Sigmoid colon (tissue), 7 donors: ENCODE data around the gene PLCL1. TPM values are rescaled to one million over a fixed set of nuclear protein-coding genes. Genes with fewer than 3 reads are reported as not detected.

Source experiments
- DNase-seq: peaks from one replicate; pipeline ENCODE4 v3.0.0-alpha.2; 2019
- H3K27ac ChIP-seq, 4 donors: fragments of 200-600 bp; sonication (generic); one replicate each; pipeline ENCODE4 v1.5.1; 2016 to 2019; ENCODE audit warnings: mild to moderate bottlenecking in 1 of 4
- H3K27me3 ChIP-seq, 3 donors: fragments of 200-600 bp; sonication (generic); one replicate each; pipeline ENCODE4 v1.5.1; 2019; ENCODE audit warnings: mild to moderate bottlenecking in 1 of 3
- H3K36me3 ChIP-seq, 4 donors: fragments of 200-600 bp; sonication (generic); one replicate each; pipeline ENCODE4 v1.5.1; 2016 to 2019
- H3K4me1 ChIP-seq, 4 donors: fragments of 200-600 bp; sonication (generic); one replicate each; pipeline ENCODE4 v1.5.1; 2017 to 2019
- H3K4me3 ChIP-seq, 4 donors: fragments of 200-600 bp; sonication (generic); one replicate each; pipeline ENCODE4 v1.5.1; 2017 to 2019; ENCODE audit warnings: mild to moderate bottlenecking in 2 of 4, moderate library complexity in 1 of 4
- H3K9me3 ChIP-seq, 4 donors: fragments of 200-600 bp in 3 of 4; sonication (generic) in 3 of 4; one replicate each; pipeline versions ENCODE4 v1.5.1 to v1.6.1; 2013 to 2019
- EP300 ChIP-seq, 4 donors: sonication (generic); formaldehyde crosslinking; IDR thresholded peaks; one replicate each; pipeline ENCODE4 v1.6.1; 2017; ENCODE audit warnings: antibody characterized with exemption in 4 of 4
- POLR2A ChIP-seq, 2 donors: fragments of 450-650 bp; IDR thresholded peaks; one replicate each; pipeline ENCODE4 v1.6.1; 2016; ENCODE audit warnings: antibody characterized with exemption in 2 of 2, mild to moderate bottlenecking in 2 of 2, moderate library complexity in 2 of 2
- POLR2AphosphoS5 ChIP-seq, 4 donors: sonication (generic); formaldehyde crosslinking; IDR thresholded peaks; one replicate each; pipeline ENCODE4 v1.6.1; 2017; ENCODE audit warnings: antibody characterized with exemption in 4 of 4
- WGBS, 2 donors: extraction: QIAGEN DNeasy Blood & Tissue Kit; methylation state at CpG; one replicate each; pipeline ENCODE4 v1.1.7; 2013; 5-methylcytosine and 5-hydroxymethylcytosine counted together
- intact Hi-C: fragments of 100-400 bp; cut with DNase I; formaldehyde crosslinking; loops from one replicate; pipeline ENCODE4 v1.15.1; 2023
- polyA plus RNA-seq, 3 donors: library from polyadenylated mRNA; stranded (reverse); fragments of 200-250 nt; gene quantifications; one replicate each; pipeline ENCODE4 v1.2.3, GENCODE V29; 2013
- total RNA-seq, 4 donors: library from RNA; depleted of rRNA; stranded (reverse); fragments of >200 nt; gene quantifications; one replicate each; pipeline ENCODE4 v1.1.0, GENCODE V29; 2016
- TF ChIP-seq, protein P1 (sequence below), 4 experiments: fragments of 450-650 bp in 3 of 4; fragments of 200-600 bp in 1 of 4; IDR thresholded peaks; one replicate each; pipeline ENCODE4 v1.5.1; 2016 to 2019; ENCODE audit warnings: antibody characterized with exemption in 4 of 4, mild to moderate bottlenecking in 3 of 4, moderate library complexity in 2 of 4
- donor health status: healthy with polysubstance abuse.
- donor health status: Bipolar disorder and iron deficiency.
- donor health status: healthy.

Gene PLCL1
- total and polyA plus RNA-seq, 7 donors: 0.69 to 20.0 (median 13.6) TPM

DNA sequence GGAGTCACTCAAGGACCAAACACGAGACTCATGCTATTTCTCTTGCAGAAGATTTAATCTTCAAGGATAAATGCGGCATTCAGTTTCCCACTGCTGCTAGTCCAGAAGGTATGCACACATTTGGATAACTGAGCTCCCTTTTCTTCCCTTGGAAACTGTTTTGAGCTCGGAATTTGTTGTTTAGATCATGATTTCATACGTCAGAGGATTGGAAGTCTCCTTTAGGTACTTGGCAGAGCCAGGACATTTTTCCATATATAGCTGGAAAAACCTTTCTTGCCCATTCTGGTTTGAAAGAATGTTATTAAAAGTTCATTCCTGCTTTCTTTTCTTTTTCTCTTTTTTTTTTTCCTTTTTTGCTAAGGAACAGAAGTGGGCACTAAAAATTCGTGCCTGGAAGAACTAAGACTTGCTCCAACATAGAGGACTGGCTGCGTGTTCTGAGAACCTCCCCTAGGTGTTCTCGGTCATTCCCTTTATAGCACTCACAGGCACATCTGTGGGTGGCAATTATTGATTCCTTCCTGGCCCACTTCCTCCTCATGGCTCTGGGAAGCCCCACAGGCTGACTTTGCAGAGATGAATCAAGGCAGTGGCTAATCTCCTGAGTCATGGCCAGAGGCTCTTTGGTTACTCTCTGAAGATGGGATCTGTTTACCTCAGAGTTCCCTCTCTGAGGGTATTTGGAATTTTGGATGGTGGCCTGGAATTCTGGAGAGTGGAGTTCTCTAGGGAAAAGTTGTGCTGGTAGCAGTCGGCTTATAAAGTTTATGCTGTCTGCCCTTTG lies 104.8 kb downstream of the PLCL1 start:
- Histone ChIP-seq H3K4me3 (no peak overlapping the region), H3K4me1 (peaks cover 0 to 22% (median 16%) of the 10 kb centered on the region in 4 donors), H3K27me3 (no peaks in the 10 kb centered on the region), H3K9me3 (no peaks in the 10 kb centered on the region), H3K36me3 (no peaks in the 10 kb centered on the region), H3K27ac (peak overlapping the region in 1 of 4 donors; percentile 51)
- TF ChIP-seq, protein P1, sequence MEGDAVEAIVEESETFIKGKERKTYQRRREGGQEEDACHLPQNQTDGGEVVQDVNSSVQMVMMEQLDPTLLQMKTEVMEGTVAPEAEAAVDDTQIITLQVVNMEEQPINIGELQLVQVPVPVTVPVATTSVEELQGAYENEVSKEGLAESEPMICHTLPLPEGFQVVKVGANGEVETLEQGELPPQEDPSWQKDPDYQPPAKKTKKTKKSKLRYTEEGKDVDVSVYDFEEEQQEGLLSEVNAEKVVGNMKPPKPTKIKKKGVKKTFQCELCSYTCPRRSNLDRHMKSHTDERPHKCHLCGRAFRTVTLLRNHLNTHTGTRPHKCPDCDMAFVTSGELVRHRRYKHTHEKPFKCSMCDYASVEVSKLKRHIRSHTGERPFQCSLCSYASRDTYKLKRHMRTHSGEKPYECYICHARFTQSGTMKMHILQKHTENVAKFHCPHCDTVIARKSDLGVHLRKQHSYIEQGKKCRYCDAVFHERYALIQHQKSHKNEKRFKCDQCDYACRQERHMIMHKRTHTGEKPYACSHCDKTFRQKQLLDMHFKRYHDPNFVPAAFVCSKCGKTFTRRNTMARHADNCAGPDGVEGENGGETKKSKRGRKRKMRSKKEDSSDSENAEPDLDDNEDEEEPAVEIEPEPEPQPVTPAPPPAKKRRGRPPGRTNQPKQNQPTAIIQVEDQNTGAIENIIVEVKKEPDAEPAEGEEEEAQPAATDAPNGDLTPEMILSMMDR (IDR thresholded peaks at IDR 0.05): no peak
- TF ChIP-seq POLR2AphosphoS5 (IDR thresholded peaks at IDR 0.05): no peak
- TF ChIP-seq EP300 (IDR thresholded peaks at IDR 0.05): no peak
- TF ChIP-seq POLR2A (IDR thresholded peaks at IDR 0.05): no peak
- DNase-seq: no peak
- intact Hi-C loops: no loop called here
- WGBS, 2 donors: 70 to 73% methylated on average over 8 of the region's 8 CpGs

DNA sequence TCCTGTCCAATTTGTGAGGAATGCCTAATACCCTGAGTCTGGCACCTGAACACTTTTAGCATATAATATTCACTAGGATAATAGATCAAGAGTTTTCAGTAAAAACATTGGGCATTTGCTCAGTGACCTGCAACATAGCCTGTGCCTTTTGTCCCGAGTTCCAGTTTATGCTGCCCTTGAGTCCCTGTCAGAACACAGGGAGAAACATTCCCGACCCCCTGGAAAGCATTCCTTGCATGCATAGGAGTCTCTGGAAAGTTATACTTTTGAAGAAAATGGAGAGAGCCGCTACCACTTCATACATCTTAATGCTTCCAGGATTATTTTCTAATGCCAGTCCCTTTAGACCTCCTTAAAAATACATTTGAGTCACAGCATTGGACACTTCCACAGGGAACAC lies 107.3 kb downstream of the PLCL1 start:
- H3K4me1 ChIP-seq: peaks cover 0 to 30% (median 20%) of the 10 kb centered on the region in 4 donors
- H3K4me3 ChIP-seq: no peak overlapping the region
- intact Hi-C loops: no loop called here
- H3K27ac ChIP-seq: no peak overlapping the region
- H3K9me3 ChIP-seq: no peaks in the 10 kb centered on the region
- TF ChIP-seq, protein P1 (IDR thresholded peaks at IDR 0.05): no peak
- TF ChIP-seq EP300 (IDR thresholded peaks at IDR 0.05) (no peak), POLR2AphosphoS5 (IDR thresholded peaks at IDR 0.05) (no peak), POLR2A (IDR thresholded peaks at IDR 0.05) (no peak)
- no peak for DNase-seq
- 66 to 78% methylated on average over 3 of the region's 3 CpGs for WGBS, 2 donors
- no peaks in the 10 kb centered on the region for H3K27me3 ChIP-seq
- H3K36me3 ChIP-seq: no peaks in the 10 kb centered on the region

DNA sequence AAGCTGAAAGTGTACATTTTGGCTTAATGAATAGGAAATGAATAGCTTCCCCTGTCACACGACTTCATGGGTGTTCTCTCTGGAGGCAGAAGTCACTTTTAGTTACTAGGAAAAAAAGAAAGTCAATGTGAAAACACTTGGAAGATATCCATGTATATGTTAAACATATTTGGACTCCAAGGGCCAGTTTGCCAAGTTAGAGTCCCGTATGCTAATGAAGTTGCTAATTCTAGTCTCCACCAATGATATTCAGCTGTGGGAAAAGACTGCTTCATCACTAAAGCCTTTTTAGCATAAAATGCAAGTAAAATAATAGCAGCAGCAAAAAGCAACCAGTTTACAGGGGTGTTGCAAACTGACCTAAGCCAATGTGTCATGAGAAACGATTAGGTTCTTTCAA lies 108.7 kb downstream of the PLCL1 start:
- peaks cover 0 to 25% (median 19%) of the 10 kb centered on the region in 4 donors for H3K4me1 ChIP-seq
- TF ChIP-seq POLR2A (IDR thresholded peaks at IDR 0.05): no peak
- TF ChIP-seq, protein P1 (IDR thresholded peaks at IDR 0.05): no peak
- no peak for TF ChIP-seq POLR2AphosphoS5 (IDR thresholded peaks at IDR 0.05)
- TF ChIP-seq EP300 (IDR thresholded peaks at IDR 0.05): no peak
- H3K36me3 ChIP-seq: no peaks in the 10 kb centered on the region
- H3K27me3 ChIP-seq: no peaks in the 10 kb centered on the region
- DNase-seq: no peak
- 56 to 72% methylated on average over 3 of the region's 3 CpGs for WGBS, 2 donors
- no peaks in the 10 kb centered on the region for H3K9me3 ChIP-seq
- H3K27ac ChIP-seq: no peak overlapping the region
- intact Hi-C loops: no loop called here
- no peak overlapping the region for H3K4me3 ChIP-seq

DNA sequence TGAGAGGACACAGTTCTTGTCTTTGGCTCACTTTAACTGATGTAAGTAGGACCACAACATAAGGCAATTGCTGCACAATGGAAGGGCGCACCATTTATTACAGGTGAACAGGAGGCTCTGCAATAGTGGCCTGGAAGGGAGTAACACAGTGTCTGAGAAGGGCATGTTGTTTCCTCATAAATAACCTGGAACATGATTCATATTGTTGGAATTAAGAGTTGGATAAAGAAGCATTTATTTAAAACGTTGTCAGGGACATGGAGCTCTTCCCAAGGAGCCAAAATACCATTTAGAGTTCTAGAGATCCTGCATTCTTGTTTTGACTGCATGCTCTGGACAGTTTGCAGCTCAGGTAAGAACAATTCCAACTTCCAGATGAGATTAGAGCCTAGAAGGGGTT lies 110.4 kb downstream of the PLCL1 start:
- intact Hi-C loops: no loop called here
- no peak overlapping the region for H3K4me3 ChIP-seq
- no peaks in the 10 kb centered on the region for H3K9me3 ChIP-seq
- no peaks in the 10 kb centered on the region for H3K27me3 ChIP-seq
- H3K4me1 ChIP-seq: peaks cover 0 to 8% (median 7%) of the 10 kb centered on the region in 4 donors
- H3K36me3 ChIP-seq: no peaks in the 10 kb centered on the region
- TF ChIP-seq POLR2AphosphoS5 (IDR thresholded peaks at IDR 0.05) (no peak), POLR2A (IDR thresholded peaks at IDR 0.05) (no peak), EP300 (IDR thresholded peaks at IDR 0.05) (no peak)
- TF ChIP-seq, protein P1 (IDR thresholded peaks at IDR 0.05): no peak
- no peak for DNase-seq
- peak overlapping the region in 1 of 4 donors; percentile 44 for H3K27ac ChIP-seq
- WGBS, 2 donors: 66 to 71% methylated on average over 2 of the region's 2 CpGs
